ENCODE results near the gene MYO7B.

GRCh38 chr2:127514485-127514884, 21.0 kb upstream of the MYO7B start:
- TF ChIP-seq EP300 (IDR thresholded peaks at IDR 0.05) (no peak), CTCF (IDR thresholded peaks at IDR 0.05) (no peak), POLR2A (IDR thresholded peaks at IDR 0.05) (no peak), POLR2AphosphoS5 (IDR thresholded peaks at IDR 0.05) (no peak)

Data from stomach (tissue), 4 donors.